HG03095 (cell line): Measurements from ENCODE around the gene POLR2J.
"Not testable (repeated sequence)": the region's sequence is repeated elsewhere in the genome, so short reads cannot be mapped to it uniquely, and the experiment has no call there.

Experiments
- ATAC-seq: cut with Tn5 transposase; IDR thresholded peaks from one replicate; pipeline ENCODE4 v1.9.1; 2021; ENCODE audit warnings: moderate library complexity; ENCODE audit not compliant: unreplicated experiment

Gene POLR2J

GRCh38 chr7:102478314-102479208 lies at the start of gene POLR2J:
TSS of gene POLR2J (minus strand) at chr7:102478922. CDS start at chr7:102478860, 62 bp downstream.
- peak; percentile 87 for ATAC-seq

- not testable (repeated sequence) for ATAC-seq
These were observed 49.4 kb upstream of the POLR2J start for GRCh38 chr7:102527822-102528793.

- ATAC-seq = not testable (repeated sequence)
These were observed 48.5 kb upstream of the POLR2J start for GRCh38 chr7:102527182-102527581.

- not testable (repeated sequence) for ATAC-seq
These were observed 46.1 kb upstream of the POLR2J start for GRCh38 chr7:102524803-102525202.

- not testable (repeated sequence) for ATAC-seq
These were observed 42.1 kb upstream of the POLR2J start for GRCh38 chr7:102520797-102521196.

GRCh38 chr7:102517550-102518147 lies 38.9 kb upstream of the POLR2J start, which contains the start of gene RASA4B:
TSS of gene RASA4B (minus strand) at chr7:102517777. CDS start at chr7:102517710, 67 bp downstream.
- peak; percentile 60 for ATAC-seq

GRCh38 chr7:102516951-102517350 lies 38.2 kb upstream of the POLR2J start:
- ATAC-seq = peak; percentile 20

GRCh38 chr7:102515889-102516288 lies 37.2 kb upstream of the POLR2J start:
- not testable (repeated sequence) for ATAC-seq

GRCh38 chr7:102514881-102515721 lies 36.4 kb upstream of the POLR2J start:
- ATAC-seq = peak; percentile 58

- not testable (repeated sequence) for ATAC-seq
These were observed 34.0 kb upstream of the POLR2J start for GRCh38 chr7:102512642-102513221.

- peak; percentile 38 for ATAC-seq
These were observed 33.3 kb upstream of the POLR2J start for GRCh38 chr7:102511860-102512522.

GRCh38 chr7:102510575-102510974 lies 31.9 kb upstream of the POLR2J start:
- ATAC-seq = not testable (repeated sequence)

GRCh38 chr7:102507410-102508088 lies 28.8 kb upstream of the POLR2J start:
- ATAC-seq = not testable (repeated sequence)

GRCh38 chr7:102505298-102506185 lies 26.8 kb upstream of the POLR2J start:
- ATAC-seq = not testable (repeated sequence)

GRCh38 chr7:102503141-102503540 lies 24.4 kb upstream of the POLR2J start:
- not testable (repeated sequence) for ATAC-seq

- ATAC-seq = not testable (repeated sequence)
These were observed 19.6 kb upstream of the POLR2J start for GRCh38 chr7:102498321-102498720.

- ATAC-seq = not testable (repeated sequence)
These were observed 18.6 kb upstream of the POLR2J start for GRCh38 chr7:102497308-102497707.
